GM12891 (cell line): ENCODE results near the gene CABLES1.

Experiments
- POLR2A ChIP-seq: IDR thresholded peaks from 2 replicates; pipeline ENCODE4 v1.6.1; 2011; ENCODE audit warnings: low read depth, low read length, control low read depth
- TAF1 ChIP-seq: IDR thresholded peaks from 2 replicates; pipeline ENCODE4 v1.6.1; 2011; ENCODE audit warnings: low read depth, low read length, control low read depth

DNA sequence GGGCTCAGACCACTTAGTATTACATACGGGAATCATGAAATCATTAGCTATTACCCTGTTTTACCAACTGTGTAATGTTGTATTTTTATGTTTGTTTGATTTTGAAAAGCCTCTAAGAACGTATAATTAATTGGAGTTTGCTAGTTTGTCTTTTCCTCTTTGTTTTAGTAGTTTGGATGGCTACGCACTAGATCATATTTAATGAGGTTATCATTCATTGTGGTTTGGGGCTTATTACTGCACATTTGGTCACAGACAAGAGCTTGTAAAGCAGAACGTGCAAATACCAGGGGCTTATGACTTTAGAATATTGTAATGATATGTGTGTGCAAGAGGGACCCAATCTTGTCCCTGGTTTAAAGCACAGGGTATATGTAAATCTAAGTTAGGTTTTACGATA is 10.3 kb downstream of the CABLES1 start:
- TF ChIP-seq POLR2A: no peak
- no peak for TF ChIP-seq TAF1
